Loucy (cell line): ENCODE results near the gene LRRC4B.

ENCODE experiments used
- H2AFZ ChIP-seq: fragments of 200-600 bp; sonication (generic); 2 replicates; pipeline ENCODE4 v1.6.0; 2016; ENCODE audit warnings: antibody characterized with exemption, mild to moderate bottlenecking, low read length, moderate library complexity
- H3F3A ChIP-seq: fragments of 200-600 bp; 2 replicates; pipeline ENCODE4 v1.6.0; 2016; ENCODE audit warnings: antibody characterized with exemption, low read depth, mild to moderate bottlenecking
- H3K27me3 ChIP-seq: fragments of 200-600 bp; sonication (generic); 2 replicates; pipeline ENCODE4 v1.6.1; 2014; ENCODE audit warnings: low read length, mild to moderate bottlenecking; ENCODE audit not compliant: insufficient read depth, poor library complexity, severe bottlenecking
- H3K36me3 ChIP-seq: fragments of 200-600 bp; sonication (generic); 2 replicates; pipeline ENCODE4 v1.6.1; 2016; ENCODE audit warnings: low read length; ENCODE audit not compliant: insufficient read depth
- H3K4me1 ChIP-seq: fragments of 200-600 bp; sonication (generic); 2 replicates; pipeline ENCODE4 v1.5.1; 2014; ENCODE audit warnings: low read length, mild to moderate bottlenecking; ENCODE audit not compliant: insufficient read depth, poor library complexity, severe bottlenecking
- H3K4me2 ChIP-seq: fragments of 200-600 bp; sonication (generic); 2 replicates; pipeline ENCODE4 v1.6.0; 2014; ENCODE audit warnings: antibody characterized with exemption, low read length, low read depth, mild to moderate bottlenecking; ENCODE audit not compliant: poor library complexity, severe bottlenecking
- H3K4me3 ChIP-seq: fragments of 200-600 bp; sonication (generic); 2 replicates; pipeline ENCODE4 v1.5.1; 2014; ENCODE audit warnings: low read length, mild to moderate bottlenecking, mixed read lengths; ENCODE audit not compliant: poor library complexity, severe bottlenecking
- H3K79me2 ChIP-seq: fragments of 200-600 bp; sonication (generic); 2 replicates; pipeline ENCODE4 v1.6.1; 2014; ENCODE audit warnings: low read length; ENCODE audit not compliant: insufficient read depth
- H3K9ac ChIP-seq: fragments of 200-600 bp; sonication (generic); 2 replicates; pipeline ENCODE4 v1.6.0; 2014; ENCODE audit warnings: mild to moderate bottlenecking, low read depth, low read length, moderate library complexity; ENCODE audit not compliant: poor library complexity, severe bottlenecking
- H3K9me2 ChIP-seq: fragments of 200-600 bp; sonication (generic); replicated peaks from 2 replicates; pipeline ENCODE4 v1.6.1; 2016; ENCODE audit warnings: low read depth, low read length, mixed read lengths
- H3K9me3 ChIP-seq: fragments of 200-600 bp; sonication (generic); 2 replicates; pipeline ENCODE4 v1.6.1; 2014; ENCODE audit warnings: mild to moderate bottlenecking, antibody characterized with exemption, low read length, low read depth; ENCODE audit not compliant: insufficient read depth
- H4K20me1 ChIP-seq: fragments of 200-600 bp; sonication (generic); 2 replicates; pipeline ENCODE4 v1.6.0; 2014; ENCODE audit warnings: antibody characterized with exemption, low read length, mild to moderate bottlenecking; ENCODE audit not compliant: insufficient read depth, poor library complexity, severe bottlenecking
- EZH2phosphoT487 ChIP-seq: fragments of 200-600 bp; IDR thresholded peaks from 2 replicates; pipeline ENCODE4 v1.6.1; 2018; ENCODE audit warnings: antibody characterized with exemption, mild to moderate bottlenecking, moderate library complexity, borderline replicate concordance
- TF ChIP-seq, protein P1 (sequence below): fragments of 200-600 bp; sonication (generic); conservative IDR thresholded peaks from 2 replicates; pipeline ENCODE4 v1.5.1; 2014; ENCODE audit warnings: mild to moderate bottlenecking, antibody characterized with exemption, low read length

Gene LRRC4B

DNA sequence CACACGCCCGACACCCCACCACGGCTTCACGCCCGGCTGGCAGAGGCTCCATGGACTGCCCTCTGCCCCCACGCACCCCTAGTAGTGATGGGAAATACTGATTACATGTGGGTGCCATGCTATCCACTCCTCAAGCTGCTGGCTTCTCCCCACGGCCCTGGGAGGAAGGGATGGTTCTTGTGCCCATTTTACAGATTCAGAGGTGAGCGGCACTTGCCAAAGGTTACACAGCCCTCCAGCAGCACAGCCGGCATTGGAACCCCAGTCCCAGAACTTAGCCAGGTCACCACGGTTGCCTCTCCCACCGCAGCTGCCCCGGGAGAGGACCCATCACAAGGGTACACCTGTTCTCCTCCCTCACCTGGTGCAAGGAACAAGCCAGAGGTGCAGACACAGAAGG is 13.2 kb downstream of the LRRC4B start:
- Histone ChIP-seq H3K4me3 (no peak overlapping the region), H3K9me3 (no peaks in the 10 kb centered on the region), H3K9me2 (no peaks in the 10 kb centered on the region), H3K4me2 (no peak overlapping the region), H2AFZ (no peak overlapping the region), H3K79me2 (no peaks in the 10 kb centered on the region), H3K36me3 (no peaks in the 10 kb centered on the region), H3F3A (no peaks in the 10 kb centered on the region), H3K9ac (no peak overlapping the region), H3K4me1 (peaks cover 13% of the 10 kb centered on the region), H4K20me1 (no peaks in the 10 kb centered on the region), H3K27me3 (no peaks in the 10 kb centered on the region)
- TF ChIP-seq EZH2phosphoT487: no peak
- TF ChIP-seq, protein P1, sequence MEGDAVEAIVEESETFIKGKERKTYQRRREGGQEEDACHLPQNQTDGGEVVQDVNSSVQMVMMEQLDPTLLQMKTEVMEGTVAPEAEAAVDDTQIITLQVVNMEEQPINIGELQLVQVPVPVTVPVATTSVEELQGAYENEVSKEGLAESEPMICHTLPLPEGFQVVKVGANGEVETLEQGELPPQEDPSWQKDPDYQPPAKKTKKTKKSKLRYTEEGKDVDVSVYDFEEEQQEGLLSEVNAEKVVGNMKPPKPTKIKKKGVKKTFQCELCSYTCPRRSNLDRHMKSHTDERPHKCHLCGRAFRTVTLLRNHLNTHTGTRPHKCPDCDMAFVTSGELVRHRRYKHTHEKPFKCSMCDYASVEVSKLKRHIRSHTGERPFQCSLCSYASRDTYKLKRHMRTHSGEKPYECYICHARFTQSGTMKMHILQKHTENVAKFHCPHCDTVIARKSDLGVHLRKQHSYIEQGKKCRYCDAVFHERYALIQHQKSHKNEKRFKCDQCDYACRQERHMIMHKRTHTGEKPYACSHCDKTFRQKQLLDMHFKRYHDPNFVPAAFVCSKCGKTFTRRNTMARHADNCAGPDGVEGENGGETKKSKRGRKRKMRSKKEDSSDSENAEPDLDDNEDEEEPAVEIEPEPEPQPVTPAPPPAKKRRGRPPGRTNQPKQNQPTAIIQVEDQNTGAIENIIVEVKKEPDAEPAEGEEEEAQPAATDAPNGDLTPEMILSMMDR: no peak

DNA sequence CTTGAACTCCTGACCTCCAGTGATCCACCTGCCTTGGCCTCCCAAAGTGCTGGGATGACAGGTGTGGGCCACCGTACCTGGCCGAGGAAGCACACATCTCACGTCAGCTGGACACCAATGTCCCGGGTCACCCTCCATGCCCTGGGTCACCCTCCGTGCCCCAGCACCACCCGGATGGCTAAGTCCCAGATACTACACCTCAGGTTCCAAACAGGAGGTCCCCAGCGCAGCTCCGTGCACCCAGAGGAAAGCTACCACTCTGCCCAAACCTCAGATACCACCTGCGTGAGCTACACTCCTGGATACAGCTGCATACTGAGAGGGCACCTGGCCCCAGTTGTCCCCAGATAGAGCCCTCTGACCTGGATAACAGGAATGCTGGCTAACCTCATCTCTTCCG is 14.0 kb downstream of the LRRC4B start:
- TF ChIP-seq EZH2phosphoT487: no peak
- TF ChIP-seq, protein P1: no peak
- Histone ChIP-seq H3K9ac (no peak overlapping the region), H3K36me3 (no peaks in the 10 kb centered on the region), H3K9me2 (no peaks in the 10 kb centered on the region), H3K4me2 (no peak overlapping the region), H3K79me2 (no peaks in the 10 kb centered on the region), H3K9me3 (no peaks in the 10 kb centered on the region), H3K4me1 (peaks cover 13% of the 10 kb centered on the region), H3F3A (no peaks in the 10 kb centered on the region), H2AFZ (no peak overlapping the region), H3K4me3 (no peak overlapping the region), H3K27me3 (no peaks in the 10 kb centered on the region), H4K20me1 (no peaks in the 10 kb centered on the region)

DNA sequence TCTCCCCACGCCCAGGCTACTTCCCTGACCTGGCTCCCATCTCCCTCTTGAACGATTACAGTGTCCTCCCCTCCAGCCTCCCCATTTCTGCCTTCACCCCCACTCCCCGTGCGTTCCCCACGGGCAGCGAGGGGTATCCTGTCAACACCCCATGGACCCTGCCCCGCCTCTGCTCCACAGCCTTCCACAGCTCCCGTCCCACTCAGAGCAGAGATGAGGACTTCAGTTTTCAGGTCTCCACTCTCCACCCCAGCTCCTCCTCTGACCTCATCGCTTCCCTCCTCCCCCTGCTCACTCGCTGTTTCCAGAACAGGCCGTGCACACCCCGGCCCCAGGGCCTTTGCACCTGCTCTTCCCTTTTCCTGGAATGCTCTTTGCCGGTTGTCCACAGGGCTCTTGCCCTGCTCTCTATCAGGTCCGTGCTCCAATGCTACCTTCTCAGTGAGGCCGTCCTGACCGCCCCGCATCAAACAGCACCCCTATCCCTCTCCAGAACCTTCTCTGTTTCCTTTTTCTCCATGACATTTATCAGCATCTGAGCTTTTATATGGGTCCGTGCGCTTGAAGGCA is 15.0 kb downstream of the LRRC4B start:
- Histone ChIP-seq H3K4me1 (peaks cover 13% of the 10 kb centered on the region), H4K20me1 (no peaks in the 10 kb centered on the region), H3K4me3 (no peak overlapping the region), H3K27me3 (no peaks in the 10 kb centered on the region), H3K9me3 (no peaks in the 10 kb centered on the region), H2AFZ (no peak overlapping the region), H3K79me2 (no peaks in the 10 kb centered on the region), H3K9ac (no peak overlapping the region), H3K36me3 (no peaks in the 10 kb centered on the region), H3K9me2 (no peaks in the 10 kb centered on the region), H3K4me2 (no peak overlapping the region), H3F3A (no peaks in the 10 kb centered on the region)
- TF ChIP-seq, protein P1: no peak
- TF ChIP-seq EZH2phosphoT487: no peak
